ENCODE data around the gene BCL11B. TPM values are rescaled to one million over a fixed set of nuclear protein-coding genes. Genes with fewer than 3 reads are reported as not detected.
A peak's percentile ranks its signal among the peaks of the same experiment; 100 is the strongest.

The BCL11B gene
- total RNA-seq, 1 donor from 2014 or later: 1.3 TPM

DNA sequence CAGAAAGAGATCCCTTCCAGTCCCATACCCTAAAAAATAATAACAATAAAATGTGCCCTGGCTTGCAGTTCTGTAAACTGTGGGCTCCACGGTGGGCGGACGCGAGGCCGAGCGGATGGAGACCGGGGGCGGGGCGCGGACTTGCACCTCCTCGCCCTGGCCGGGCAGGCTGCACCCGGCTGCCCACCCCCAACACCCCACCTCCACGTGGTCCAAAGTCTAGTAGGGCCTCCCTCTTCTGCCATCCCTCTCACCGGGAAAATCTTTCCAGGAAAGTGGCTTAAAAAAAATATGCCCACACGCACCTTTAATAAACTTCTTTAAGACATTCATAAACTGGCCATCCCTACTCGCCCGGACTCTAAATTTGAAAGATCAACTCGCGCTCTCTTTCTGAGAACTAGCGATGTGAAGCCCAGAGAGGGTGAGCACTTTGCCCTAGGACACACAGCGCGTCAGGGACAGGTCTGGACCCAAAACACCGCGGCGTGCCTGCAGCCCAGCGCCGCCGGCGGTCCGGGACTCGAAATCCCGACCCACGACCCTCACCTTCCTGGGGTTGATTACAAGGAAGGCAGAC, 1.9 kb upstream of the BCL11B start:
- Histone ChIP-seq H3K4me1 (peaks cover 36% of the 10 kb centered on the region), H3F3A (ENCODE audit: low read depth) (peaks cover 20% of the 10 kb centered on the region), H3K79me2 (ENCODE audit: low read depth) (no peaks in the 10 kb centered on the region), H3K9me3 (ENCODE audit: low read depth) (no peaks in the 10 kb centered on the region), H2AFZ (replicated peaks) (peak overlapping the region; percentile 22), H3K36me3 (no peaks in the 10 kb centered on the region), H3K9ac (no peak overlapping the region), H3K4me3 (peak overlapping the region; percentile 44), H4K20me1 (ENCODE audit: low read depth) (peaks cover 41% of the 10 kb centered on the region), H3K27ac (no peak overlapping the region), H3K27me3 (peaks cover 90% of the 10 kb centered on the region), H3K4me2 (peak overlapping the region; percentile 93)
- no peak for DNase-seq (ENCODE audit: low spot score)
- Mint-ChIP-seq H3K27me3 (ENCODE audit: insufficient read depth, low read depth) (peaks cover 65% of the 10 kb centered on the region), H3K4me3 (peak overlapping the region; percentile 79), H3K9me3 (no peaks in the 10 kb centered on the region), H3K36me3 (no peaks in the 10 kb centered on the region), H3K27ac (no peak overlapping the region), H3K4me1 (peaks cover 46% of the 10 kb centered on the region)
- TF ChIP-seq EZH2phosphoT487 (IDR thresholded peaks at IDR 0.05) (peak; percentile 81), CTCF (IDR thresholded peaks at IDR 0.05) (no peak), EZH2 (IDR thresholded peaks at IDR 0.05) (peak; percentile 87)

- Histone ChIP-seq H3K27ac (no peak overlapping the region), H4K20me1 (ENCODE audit: low read depth) (peaks cover 45% of the 10 kb centered on the region), H3K4me3 (peak overlapping the region; percentile 44), H3K9me3 (ENCODE audit: low read depth) (no peaks in the 10 kb centered on the region), H3K4me2 (peak overlapping the region; percentile 93), H3K36me3 (no peaks in the 10 kb centered on the region), H3K9ac (no peak overlapping the region), H2AFZ (replicated peaks) (no peak overlapping the region), H3F3A (ENCODE audit: low read depth) (peaks cover 28% of the 10 kb centered on the region), H3K79me2 (ENCODE audit: low read depth) (no peaks in the 10 kb centered on the region), H3K4me1 (peaks cover 43% of the 10 kb centered on the region), H3K27me3 (peaks cover 97% of the 10 kb centered on the region)
- peak; percentile 68 for DNase-seq (ENCODE audit: low spot score)
- Mint-ChIP-seq H3K36me3 (no peaks in the 10 kb centered on the region), H3K4me1 (peaks cover 48% of the 10 kb centered on the region), H3K27me3 (ENCODE audit: insufficient read depth, low read depth) (peaks cover 65% of the 10 kb centered on the region), H3K4me3 (peak overlapping the region; percentile 82), H3K9me3 (no peaks in the 10 kb centered on the region), H3K27ac (no peak overlapping the region)
- TF ChIP-seq EZH2phosphoT487 (IDR thresholded peaks at IDR 0.05) (no peak), EZH2 (IDR thresholded peaks at IDR 0.05) (peak; percentile 84)
Observed at GRCh38 chr14:99272899-99273765, 1.1 kb upstream of the BCL11B start.

GRCh38 chr14:99272632-99272898, 568 bp upstream of the BCL11B start:
- peaks cover 43% of the 10 kb centered on the region for H3K4me1 ChIP-seq
- Mint-ChIP-seq H3K27ac (no peak overlapping the region), H3K4me1 (peaks cover 45% of the 10 kb centered on the region), H3K36me3 (no peaks in the 10 kb centered on the region), H3K27me3 (ENCODE audit: insufficient read depth, low read depth) (peaks cover 65% of the 10 kb centered on the region), H3K9me3 (no peaks in the 10 kb centered on the region), H3K4me3 (peak overlapping the region; percentile 82)
- no peak overlapping the region for H3K9ac ChIP-seq
- H3K27me3 ChIP-seq: peaks cover 97% of the 10 kb centered on the region
- H3K79me2 ChIP-seq (ENCODE audit: low read depth): no peaks in the 10 kb centered on the region
- H3K36me3 ChIP-seq: no peaks in the 10 kb centered on the region
- no peaks in the 10 kb centered on the region for H3K9me3 ChIP-seq (ENCODE audit: low read depth)
- peak overlapping the region; percentile 75 for H3K4me3 ChIP-seq
- DNase-seq (ENCODE audit: low spot score): no peak
- H3F3A ChIP-seq (ENCODE audit: low read depth): peaks cover 28% of the 10 kb centered on the region
- H4K20me1 ChIP-seq (ENCODE audit: low read depth): peaks cover 45% of the 10 kb centered on the region
- H3K27ac ChIP-seq: no peak overlapping the region
- no peak for TF ChIP-seq EZH2 (IDR thresholded peaks at IDR 0.05)
- no peak for TF ChIP-seq EZH2phosphoT487 (IDR thresholded peaks at IDR 0.05)
- H2AFZ ChIP-seq (replicated peaks): no peak overlapping the region
- peak overlapping the region; percentile 93 for H3K4me2 ChIP-seq

GRCh38 chr14:99271221-99271941, 616 bp downstream of the BCL11B start:
- Mint-ChIP-seq H3K27me3 (ENCODE audit: insufficient read depth, low read depth) (peaks cover 67% of the 10 kb centered on the region), H3K27ac (no peak overlapping the region), H3K4me3 (peak overlapping the region; percentile 86), H3K4me1 (peaks cover 40% of the 10 kb centered on the region), H3K9me3 (no peaks in the 10 kb centered on the region), H3K36me3 (no peaks in the 10 kb centered on the region)
- no peaks in the 10 kb centered on the region for H3K9me3 ChIP-seq (ENCODE audit: low read depth)
- H3K4me1 ChIP-seq: peaks cover 43% of the 10 kb centered on the region
- DNase-seq (ENCODE audit: low spot score): no peak
- H3K27me3 ChIP-seq: peaks cover 96% of the 10 kb centered on the region
- peak overlapping the region; percentile 75 for H3K4me3 ChIP-seq
- no peak overlapping the region for H3K27ac ChIP-seq
- H3K9ac ChIP-seq: no peak overlapping the region
- H3K36me3 ChIP-seq: no peaks in the 10 kb centered on the region
- H3F3A ChIP-seq (ENCODE audit: low read depth): peaks cover 28% of the 10 kb centered on the region
- TF ChIP-seq EZH2phosphoT487 (IDR thresholded peaks at IDR 0.05) (peak; percentile 5), EZH2 (IDR thresholded peaks at IDR 0.05) (no peak), CTCF (IDR thresholded peaks at IDR 0.05) (no peak)
- no peaks in the 10 kb centered on the region for H3K79me2 ChIP-seq (ENCODE audit: low read depth)
- peak overlapping the region; percentile 65 for H2AFZ ChIP-seq (replicated peaks)
- H3K4me2 ChIP-seq: peak overlapping the region; percentile 93
- H4K20me1 ChIP-seq (ENCODE audit: low read depth): peaks cover 45% of the 10 kb centered on the region

Measured in neural progenitor cell (in vitro differentiated cells).